ENCODE results near the gene MYNN.

The MYNN gene

GRCh38 chr3:169777822-169778221, 4.6 kb downstream of the MYNN start:
- DNase-seq (ENCODE audit: low read depth in 2 of 2), result no peak

- DNase-seq (ENCODE audit: low read depth in 2 of 2), result no peak
Observed at GRCh38 chr3:169780742-169781141, 7.5 kb downstream of the MYNN start.

DNA sequence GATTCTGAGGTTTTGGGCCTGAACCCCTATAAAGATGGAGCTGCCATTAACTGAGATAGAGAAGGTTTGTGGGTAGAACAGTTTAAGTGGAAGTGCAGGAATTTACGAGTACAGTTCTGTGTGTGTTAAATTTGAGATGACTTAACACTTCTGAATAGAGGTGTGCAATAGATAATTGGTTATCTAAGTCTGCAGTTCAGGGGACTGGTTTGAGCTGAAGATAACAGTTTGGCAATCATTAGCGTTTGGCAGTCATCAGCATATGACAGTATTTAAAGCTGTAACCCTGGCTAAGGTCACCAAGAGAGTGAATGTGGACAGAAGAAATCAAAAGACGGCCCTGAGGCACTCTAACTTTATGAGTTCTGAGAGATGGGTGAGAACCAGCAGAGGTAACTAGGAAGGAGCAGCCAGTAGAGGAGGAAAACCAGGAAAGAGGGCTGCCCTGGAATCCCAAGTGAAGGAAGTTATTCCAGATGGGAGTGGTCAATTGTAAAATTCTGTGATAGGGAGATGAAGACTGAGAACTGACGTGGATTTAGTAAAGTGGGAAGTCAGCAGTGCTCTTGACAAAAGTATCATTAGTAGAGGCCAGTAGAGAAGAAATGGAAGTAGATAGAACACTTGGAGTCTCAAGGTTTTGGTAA, 8.1 kb downstream of the MYNN start:
- no peak for DNase-seq (ENCODE audit: low read depth in 2 of 2)

- no peak for DNase-seq (ENCODE audit: low read depth in 2 of 2)
Observed at GRCh38 chr3:169787120-169787519, 13.9 kb downstream of the MYNN start.

DNA sequence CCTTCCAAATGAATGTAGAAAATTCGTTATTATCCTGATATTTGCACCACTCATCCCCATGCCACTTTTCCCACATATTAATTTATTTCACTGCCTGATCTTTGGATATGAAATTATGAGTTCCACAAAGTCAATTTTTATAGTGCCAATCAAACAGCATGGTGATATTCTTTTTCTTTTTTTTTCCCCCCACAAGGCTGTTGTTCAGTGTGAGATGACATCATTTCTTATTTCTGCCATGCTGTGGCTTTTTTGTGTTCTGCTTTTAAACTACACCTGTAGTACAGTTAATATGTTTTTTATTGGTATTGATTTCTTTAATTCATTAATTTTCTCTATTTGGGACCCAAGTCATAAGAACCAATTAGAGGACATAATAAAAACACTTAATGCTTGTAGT, 14.6 kb downstream of the MYNN start:
- no peak for DNase-seq (ENCODE audit: low read depth in 2 of 2)

GRCh38 chr3:169790219-169790618, 17.0 kb downstream of the MYNN start:
- no peak for DNase-seq (ENCODE audit: low read depth in 2 of 2)

GRCh38 chr3:169790687-169791429, 17.7 kb downstream of the MYNN start:
- no peak for DNase-seq (ENCODE audit: low read depth in 2 of 2)

DNA sequence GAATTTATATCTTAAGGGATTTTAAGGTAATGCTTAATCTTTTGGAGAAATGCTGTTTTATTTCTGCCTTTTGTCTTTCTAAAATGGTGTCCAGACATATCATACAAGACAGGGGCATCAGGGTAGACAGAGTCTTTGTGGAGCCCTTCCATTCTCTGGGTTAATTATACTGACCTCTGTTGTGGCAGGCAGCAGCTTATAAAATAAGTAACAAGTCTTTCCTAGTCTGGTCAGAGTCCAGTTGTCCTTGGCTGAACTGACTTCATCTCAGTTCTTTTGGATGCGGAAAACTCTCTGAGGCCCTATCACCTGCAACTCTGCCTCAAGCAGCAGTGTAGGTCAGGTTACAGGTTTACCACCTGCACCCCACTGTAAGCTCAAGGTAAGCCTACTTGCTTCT, 19.2 kb downstream of the MYNN start:
- no peak for DNase-seq (ENCODE audit: low read depth in 2 of 2)

- DNase-seq (ENCODE audit: low read depth in 2 of 2), result no peak
Observed at GRCh38 chr3:169804681-169805080, 31.5 kb downstream of the MYNN start.

DNA sequence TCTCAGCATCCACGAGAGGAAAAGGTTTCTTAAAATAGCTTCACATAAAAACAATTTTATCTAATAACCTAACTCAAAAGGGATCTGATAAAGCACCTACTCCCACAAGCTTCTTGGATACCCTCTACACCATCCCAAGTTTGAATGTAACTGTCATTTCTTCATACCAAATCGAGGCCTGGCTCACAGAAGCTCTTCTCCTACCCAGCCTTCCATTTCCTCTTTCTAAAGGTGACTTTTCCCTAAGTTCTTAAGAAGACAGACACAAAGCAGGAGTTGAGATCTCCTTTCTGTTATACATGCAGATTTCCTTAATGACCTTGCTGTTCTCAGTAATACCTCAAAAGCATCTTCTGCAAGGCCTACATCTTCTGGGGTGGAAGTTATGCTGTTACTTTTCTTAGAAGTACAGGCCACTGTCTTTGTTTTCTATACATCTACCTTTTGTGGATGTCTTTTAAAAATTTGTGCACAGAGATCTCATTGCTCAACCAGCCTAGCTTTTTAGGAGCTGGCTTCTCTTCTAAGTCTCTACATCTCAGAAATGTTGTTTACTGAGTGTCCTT, 36.1 kb downstream of the MYNN start:
- no peak for DNase-seq (ENCODE audit: low read depth in 2 of 2)

DNA sequence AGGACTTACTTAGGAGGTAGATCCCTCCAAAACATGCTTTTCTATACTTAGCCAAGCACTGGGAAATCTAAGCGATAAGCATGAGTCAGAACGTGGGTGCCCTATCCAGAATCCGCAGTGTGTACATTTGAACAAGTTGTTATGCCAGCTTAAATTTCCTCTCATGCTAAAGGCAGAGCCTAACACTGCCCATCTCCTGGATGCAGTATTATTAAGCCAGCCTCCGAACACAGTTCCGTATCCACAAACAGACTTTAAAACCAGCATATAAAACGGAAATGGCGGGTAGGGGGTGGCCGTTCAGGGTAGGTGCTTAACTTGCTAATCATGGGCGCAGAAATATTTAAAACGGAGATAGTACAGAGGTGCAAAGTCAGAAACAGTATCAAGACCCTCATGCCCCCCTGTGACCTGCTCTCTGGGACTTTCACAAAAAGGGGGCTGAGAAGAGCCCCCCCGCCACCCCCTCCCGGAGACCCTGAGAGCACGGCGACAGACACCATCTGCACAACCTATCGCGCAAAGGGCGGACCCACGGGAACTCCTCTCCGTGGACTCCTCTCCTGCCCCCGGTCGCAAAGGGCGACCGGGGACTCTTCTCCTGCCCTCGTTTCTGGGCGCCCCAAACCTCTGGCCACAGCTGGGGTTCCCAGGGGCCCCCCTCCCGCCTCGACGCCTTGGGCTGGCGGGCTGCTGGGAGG, 38.6 kb downstream of the MYNN start:
- peak in 1 of 2 experiments; percentile 21 for DNase-seq (ENCODE audit: low read depth in 2 of 2)

DNA sequence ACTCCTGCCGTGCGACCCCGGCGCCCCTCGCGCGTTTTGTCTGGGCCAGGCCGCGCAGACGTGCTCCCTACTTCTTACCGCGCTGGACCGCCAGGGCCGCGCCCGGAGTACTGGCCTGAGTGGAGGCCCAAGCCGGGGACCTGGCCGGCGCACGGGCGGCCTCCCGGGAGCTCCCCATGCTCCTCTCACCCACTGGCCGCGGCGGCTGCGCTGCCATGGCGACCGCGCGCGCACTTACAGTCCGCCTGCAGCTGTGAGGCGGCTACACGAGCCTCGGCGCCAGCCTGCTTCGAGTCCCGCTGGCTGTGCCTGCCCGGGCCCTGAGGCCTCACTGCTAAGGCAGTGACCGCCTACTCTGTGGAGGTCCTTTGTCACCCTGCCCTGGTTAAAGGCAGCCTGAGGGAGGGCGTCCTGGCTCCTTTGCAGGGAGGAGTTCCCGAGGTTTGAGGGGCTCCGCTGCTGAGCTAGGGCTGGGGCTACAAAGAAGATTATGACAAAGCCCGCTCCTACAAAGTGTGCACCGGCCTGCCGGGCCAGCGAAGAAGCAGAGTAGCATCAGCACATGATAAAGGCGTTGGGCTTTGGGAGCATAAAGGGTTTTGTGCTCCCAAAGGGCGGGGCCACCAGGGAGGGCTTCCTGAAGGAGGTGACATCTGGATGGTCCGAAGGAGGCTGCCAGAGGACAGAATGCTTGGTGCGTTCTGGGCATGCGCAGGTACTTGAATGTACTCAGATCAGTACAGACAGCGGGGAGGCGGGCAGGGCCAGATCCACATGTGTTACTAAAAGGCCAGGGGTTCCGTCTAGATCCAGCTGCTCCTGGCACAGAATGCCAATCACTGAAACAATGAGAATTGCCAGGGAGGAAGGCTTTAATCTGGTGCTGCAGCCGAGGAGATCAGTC, 39.4 kb downstream of the MYNN start, which contains the start of the genes LRRC34 and LRRIQ4:
LRRC34 (minus strand) TSS at position 573 of the 904 bp plus-strand sequence; CDS start at position 217, 356 bp downstream.
LRRIQ4 (plus strand) TSS at position 539 of the 904 bp plus-strand sequence. CDS start 9,052 bp downstream, outside the sequence.
- DNase-seq (ENCODE audit: low read depth in 2 of 2), result peak in 1 of 2 experiments; percentile 19

DNA sequence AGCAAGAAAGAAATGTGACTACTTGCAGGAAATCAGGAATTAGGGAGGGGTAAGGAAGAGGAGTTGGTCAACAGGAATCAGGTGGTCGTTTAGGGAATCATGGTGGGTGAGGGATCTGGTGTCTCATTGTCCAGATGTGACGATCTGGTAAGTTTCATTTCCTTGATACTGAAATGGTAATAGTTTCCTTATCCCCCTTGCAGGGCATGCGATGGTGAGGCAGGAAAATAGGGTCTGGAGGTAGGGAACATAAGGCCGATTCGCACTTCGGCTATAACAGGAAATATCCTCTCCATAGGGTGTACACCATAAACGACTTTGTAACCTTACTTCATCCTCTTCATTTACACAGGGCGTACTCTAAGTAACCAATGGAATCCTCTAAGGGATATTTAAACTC, 40.1 kb downstream of the MYNN start:
- DNase-seq (ENCODE audit: low read depth in 2 of 2), result no peak

DNA sequence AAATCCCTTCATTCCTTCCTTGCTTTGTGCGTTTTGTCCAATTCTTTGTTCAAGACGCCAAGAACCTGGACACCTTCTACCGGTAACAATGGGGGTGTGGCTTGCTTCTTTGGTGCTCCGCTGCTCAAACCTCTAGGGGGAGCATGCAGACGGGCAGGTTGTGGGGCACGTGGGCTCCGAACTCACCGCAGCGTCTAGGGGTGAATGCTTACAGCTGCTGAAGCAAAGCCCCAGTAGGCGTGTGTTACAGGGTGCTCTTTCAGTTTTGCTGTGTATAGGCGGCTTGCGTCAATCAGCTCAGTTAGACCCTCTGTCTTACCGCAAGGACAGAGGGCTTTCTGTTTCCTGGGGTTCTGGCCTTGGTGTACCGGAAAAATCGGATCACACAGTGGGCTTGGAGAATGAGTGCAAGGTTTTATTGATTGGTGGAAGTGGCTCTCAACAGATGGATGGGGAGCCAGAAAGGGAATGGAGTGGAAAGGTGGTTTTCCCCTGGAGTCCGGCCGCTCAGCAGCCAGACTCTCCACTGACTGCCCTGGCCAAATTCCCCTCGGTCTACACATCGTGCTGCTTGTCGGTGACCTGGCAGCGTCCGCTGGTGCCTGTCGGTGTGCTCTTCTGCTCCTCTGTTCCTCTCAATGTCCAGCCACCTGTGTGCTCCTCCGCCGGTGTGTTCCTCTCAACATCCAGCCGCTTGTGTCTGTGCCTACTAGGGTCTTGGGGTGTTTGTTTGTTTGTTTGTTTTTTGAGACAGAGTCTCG, 40.7 kb downstream of the MYNN start:
- DNase-seq (ENCODE audit: low read depth in 2 of 2), result no peak

GRCh38 chr3:169815590-169816150, 42.5 kb downstream of the MYNN start:
- no peak for DNase-seq (ENCODE audit: low read depth in 2 of 2)

GRCh38 chr3:169818316-169818715, 45.1 kb downstream of the MYNN start:
- DNase-seq (ENCODE audit: low read depth in 2 of 2), result peak in 1 of 2 experiments; percentile 10

DNA sequence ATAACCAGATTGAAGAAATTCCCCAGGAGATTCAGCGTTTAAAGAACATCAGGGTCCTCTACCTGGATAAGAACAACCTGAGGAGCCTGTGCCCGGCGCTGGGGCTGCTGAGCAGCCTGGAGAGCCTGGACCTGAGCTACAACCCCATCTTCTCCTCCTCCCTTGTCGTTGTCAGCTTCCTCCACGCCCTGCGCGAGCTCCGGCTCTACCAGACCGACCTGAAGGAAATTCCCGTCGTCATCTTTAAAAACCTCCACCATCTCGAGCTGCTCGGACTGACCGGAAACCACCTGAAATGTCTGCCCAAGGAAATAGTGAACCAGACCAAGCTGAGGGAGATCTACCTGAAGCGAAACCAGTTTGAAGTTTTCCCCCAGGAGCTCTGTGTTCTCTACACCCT, 48.9 kb downstream of the MYNN start:
- DNase-seq (ENCODE audit: low read depth in 2 of 2), result no peak

GRCh38 chr3:169822540-169822939, 49.3 kb downstream of the MYNN start:
- no peak for DNase-seq (ENCODE audit: low read depth in 2 of 2)

- DNase-seq (ENCODE audit: low read depth in 2 of 2), result no peak
Observed at GRCh38 chr3:169822983-169823382, 49.8 kb downstream of the MYNN start.

DNA sequence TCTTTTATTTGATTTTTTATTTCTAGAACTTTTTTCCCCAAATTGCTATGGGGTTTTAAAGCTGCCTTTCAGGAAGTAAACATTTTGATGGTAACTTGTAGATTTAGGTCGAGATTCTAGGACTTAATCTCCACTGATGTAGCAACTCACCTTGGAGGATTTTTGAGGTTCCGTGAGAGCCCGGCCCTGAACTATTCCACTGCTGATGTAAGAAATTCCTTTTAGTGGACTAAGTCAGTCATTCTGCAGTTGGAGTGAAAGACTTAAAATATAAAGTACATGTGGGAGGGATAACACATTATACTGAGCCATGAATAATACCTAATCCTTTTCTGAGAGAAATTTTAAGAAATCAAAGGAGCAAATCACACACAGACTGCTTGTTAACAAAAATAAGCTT, 52.1 kb downstream of the MYNN start:
- no peak for DNase-seq (ENCODE audit: low read depth in 2 of 2)

All from fibroblast of skin of left biceps (primary cell).